HUDEP-2 (cell line): ENCODE results near the gene ZNF532.
"Not testable (repeated sequence)": the region's sequence is repeated elsewhere in the genome, so short reads cannot be mapped to it uniquely, and the experiment has no call there.

ENCODE experiments used
- DNase-seq, 76 experiments: peaks; one replicate each; lab custom pipeline; 2025; ENCODE audit not compliant: unreplicated experiment in 76 of 76; lab: John Stamatoyannopoulos, UW

Gene ZNF532, protein sequence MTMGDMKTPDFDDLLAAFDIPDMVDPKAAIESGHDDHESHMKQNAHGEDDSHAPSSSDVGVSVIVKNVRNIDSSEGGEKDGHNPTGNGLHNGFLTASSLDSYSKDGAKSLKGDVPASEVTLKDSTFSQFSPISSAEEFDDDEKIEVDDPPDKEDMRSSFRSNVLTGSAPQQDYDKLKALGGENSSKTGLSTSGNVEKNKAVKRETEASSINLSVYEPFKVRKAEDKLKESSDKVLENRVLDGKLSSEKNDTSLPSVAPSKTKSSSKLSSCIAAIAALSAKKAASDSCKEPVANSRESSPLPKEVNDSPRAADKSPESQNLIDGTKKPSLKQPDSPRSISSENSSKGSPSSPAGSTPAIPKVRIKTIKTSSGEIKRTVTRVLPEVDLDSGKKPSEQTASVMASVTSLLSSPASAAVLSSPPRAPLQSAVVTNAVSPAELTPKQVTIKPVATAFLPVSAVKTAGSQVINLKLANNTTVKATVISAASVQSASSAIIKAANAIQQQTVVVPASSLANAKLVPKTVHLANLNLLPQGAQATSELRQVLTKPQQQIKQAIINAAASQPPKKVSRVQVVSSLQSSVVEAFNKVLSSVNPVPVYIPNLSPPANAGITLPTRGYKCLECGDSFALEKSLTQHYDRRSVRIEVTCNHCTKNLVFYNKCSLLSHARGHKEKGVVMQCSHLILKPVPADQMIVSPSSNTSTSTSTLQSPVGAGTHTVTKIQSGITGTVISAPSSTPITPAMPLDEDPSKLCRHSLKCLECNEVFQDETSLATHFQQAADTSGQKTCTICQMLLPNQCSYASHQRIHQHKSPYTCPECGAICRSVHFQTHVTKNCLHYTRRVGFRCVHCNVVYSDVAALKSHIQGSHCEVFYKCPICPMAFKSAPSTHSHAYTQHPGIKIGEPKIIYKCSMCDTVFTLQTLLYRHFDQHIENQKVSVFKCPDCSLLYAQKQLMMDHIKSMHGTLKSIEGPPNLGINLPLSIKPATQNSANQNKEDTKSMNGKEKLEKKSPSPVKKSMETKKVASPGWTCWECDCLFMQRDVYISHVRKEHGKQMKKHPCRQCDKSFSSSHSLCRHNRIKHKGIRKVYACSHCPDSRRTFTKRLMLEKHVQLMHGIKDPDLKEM (N-terminal part only)

GRCh38 chr18:58864146-58865032, at the start of gene ZNF532:
Gene ZNF532 (plus strand): TSS chr18:58864877. CDS start in a region left out here.
- DNase-seq = peak in 1 of 76 experiments; percentile 3

DNA sequence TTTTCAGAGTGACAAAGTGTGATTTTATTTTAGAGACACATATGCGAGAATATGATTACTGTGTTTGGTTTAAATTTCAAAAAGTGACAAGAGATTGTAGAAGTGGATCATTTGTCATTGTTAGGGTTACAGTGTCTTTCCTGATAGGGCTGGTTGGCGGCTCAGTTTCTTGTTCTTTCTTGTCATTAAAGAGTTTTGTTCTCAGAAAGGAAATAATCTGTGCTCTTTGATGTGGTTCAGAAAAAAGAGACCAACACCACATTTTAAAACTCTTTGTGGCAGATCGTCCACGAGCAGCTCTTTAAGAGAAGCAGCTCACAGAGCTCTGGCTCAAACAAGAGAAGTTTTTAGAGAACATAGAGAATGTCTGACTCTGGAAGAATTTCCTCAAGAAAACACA, 45.6 kb upstream of the ZNF532 start:
- no peak for DNase-seq

DNA sequence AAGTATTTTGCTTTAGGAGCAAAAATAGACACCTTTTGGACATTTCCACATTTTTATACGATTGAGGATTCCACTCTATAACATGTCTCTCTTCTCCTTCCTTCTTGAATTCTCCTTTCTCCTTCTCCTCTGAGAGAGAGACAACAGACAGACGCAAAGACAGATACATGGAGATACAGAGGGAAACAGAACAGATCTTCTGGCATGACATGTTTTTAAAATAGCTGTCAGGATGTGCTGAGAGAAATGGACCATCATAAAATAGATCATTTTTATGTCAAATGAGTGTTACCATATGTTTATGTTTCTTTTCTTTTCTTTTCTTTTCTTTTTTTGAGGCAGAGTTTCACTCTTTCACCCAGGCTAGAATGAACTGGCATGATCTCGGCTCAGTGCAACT, 44.4 kb upstream of the ZNF532 start:
- no peak for DNase-seq

DNA sequence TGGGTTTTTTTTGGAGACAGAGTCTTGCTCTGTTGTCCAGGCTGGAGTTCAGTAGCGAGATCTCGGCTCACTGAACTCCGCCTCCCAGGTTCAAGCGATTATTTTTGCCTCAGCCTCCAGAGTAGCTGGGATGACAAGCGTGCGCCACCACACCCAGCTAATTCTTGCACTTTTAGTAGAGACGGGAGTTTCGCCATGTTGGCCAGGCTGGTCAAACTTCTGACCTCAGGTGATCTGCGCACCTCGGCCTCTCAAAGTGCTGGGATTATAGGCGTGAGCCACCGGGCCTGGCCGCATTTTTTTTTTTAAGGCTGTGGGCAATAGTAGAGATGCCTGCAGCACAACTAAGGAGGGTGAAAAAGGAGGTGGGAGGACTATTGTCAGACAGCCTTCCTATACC, 41.7 kb upstream of the ZNF532 start:
- DNase-seq = no peak

GRCh38 chr18:58823412-58823811, 41.3 kb upstream of the ZNF532 start:
- no peak for DNase-seq

DNA sequence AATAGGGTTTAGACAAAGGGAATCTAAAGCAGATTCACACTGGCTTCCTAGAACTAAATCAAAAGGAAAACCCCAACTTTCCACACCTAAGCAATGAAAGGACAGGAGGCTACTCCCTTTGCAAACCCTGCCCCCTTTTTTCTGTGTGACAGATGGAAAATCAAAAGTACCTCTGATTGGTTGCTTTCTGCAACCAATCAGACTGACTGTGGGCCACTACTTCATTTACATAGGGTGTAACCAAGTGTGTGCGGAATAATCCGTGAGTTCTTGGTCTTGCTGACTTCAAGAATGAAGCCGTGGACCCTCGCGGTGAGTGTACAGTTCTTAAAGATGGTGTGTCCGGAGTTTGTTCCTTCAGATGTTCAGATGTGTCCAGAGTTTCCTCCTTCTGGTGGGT, 37.8 kb upstream of the ZNF532 start:
- not testable (repeated sequence) for DNase-seq

DNA sequence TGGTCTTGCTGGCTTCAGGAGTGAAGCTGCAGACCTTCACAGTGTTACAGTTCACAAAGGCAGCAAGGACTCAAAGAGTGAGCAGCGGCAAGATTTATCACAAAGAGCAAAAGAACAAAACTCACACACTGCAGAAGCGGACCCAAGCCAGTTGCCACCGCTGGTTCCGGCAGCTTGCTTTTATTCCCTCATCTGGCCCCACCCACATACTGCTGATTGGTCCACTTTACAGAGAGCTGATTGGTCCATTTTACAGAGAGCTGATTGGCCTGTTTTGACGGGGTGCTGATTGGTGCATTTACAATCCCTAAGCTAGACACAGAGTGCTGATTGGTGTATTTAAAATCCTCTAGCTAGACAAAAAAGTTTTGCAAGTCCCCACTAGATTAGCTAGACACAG, 37.2 kb upstream of the ZNF532 start:
- no peak for DNase-seq

GRCh38 chr18:58827886-58828285, 36.8 kb upstream of the ZNF532 start:
- no peak for DNase-seq

GRCh38 chr18:58828399-58829121, 36.1 kb upstream of the ZNF532 start:
- no peak for DNase-seq

DNA sequence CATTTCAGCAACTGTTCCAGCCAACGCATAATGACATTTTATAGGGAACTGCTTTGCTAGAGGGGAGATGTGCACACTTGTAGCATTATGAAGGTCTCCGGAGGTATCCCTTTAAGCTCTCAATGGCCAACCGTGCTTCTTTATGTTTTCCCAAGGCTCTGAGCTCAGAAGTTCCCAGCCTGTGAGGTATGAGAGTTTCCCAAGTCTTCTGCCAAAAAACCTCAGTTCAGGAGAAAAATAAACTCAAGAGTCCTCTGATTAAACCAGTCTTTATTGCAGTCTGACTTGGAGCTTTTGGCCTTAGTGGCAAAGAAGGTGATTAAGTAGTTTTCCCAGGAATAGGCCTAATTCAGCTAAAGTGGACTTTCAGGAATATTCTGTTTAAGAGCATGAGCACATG, 35.4 kb upstream of the ZNF532 start:
- no peak for DNase-seq

- DNase-seq = peak in 12 of 76 experiments; percentile 3 to 52 (median 12)
These were observed 34.8 kb upstream of the ZNF532 start for GRCh38 chr18:58829886-58830285.

GRCh38 chr18:58831606-58832005, 33.1 kb upstream of the ZNF532 start:
- no peak for DNase-seq

DNA sequence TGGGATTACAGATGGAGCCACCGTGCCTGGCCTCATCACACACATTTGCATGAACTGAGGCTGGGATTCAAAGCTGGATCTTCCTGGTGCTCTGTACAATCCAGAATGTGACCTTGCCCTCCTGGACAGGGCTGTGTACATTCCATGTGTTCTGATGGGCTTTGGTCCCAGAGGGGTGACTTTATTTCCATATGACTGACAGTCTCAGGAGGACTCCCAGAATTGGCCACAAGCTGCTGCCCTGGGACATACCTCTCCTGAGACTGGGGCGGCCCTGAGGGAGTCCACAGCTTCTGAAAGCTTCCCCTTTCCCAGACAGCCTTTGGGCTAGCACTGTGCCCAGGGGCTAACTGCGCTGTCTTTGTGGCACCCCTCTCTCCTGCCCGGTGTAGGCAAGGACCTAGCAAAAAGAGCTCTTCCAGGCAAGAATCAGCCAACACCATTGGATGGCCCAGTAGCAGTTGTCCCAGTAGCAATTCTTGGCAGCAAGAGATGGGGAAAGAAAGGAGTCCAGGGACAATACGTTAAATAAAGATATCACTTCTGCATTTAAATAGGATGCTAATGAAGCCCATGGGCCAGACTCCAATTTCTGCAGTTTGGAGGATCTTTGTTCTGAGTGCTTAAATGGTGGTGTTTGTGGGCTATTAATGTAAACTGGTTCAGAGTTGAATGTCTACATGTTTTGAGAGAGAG, 26.4 kb upstream of the ZNF532 start:
- DNase-seq = no peak

- no peak for DNase-seq
These were observed 25.7 kb upstream of the ZNF532 start for GRCh38 chr18:58838946-58839345.

DNA sequence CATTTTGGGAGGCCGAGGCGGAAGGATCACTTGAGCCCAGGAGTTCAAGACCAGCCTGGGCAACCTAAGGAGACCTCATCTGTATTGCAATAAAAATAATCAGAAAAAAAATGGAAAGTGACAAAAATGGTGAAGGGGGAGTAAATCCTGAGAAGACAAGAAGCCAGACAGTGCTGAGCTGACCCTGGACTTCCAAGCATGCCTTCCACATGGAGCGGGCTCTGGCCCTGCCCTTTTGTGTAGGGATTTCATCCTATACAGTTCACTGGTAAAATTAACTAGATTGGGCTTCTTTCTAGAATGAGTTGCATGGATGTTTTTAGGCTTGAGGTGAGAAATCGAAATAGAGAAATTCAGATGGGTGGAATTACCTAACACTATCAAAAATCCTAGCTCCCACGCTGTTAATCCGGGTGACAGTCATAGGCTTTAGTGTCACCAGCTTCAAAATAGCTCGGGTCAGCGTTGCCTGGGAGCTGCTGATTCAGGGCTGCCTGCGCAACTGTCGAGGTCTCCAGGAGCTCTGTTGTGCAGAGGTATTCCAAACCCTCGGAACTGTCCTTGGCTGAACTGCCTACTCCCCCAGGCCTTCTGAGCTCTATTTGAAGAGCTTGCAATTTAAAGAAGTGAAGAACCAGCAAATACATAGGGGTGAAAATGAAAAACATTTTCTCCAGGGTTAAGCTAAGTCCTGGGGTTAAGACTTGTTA, 21.5 kb upstream of the ZNF532 start:
- no peak for DNase-seq

DNA sequence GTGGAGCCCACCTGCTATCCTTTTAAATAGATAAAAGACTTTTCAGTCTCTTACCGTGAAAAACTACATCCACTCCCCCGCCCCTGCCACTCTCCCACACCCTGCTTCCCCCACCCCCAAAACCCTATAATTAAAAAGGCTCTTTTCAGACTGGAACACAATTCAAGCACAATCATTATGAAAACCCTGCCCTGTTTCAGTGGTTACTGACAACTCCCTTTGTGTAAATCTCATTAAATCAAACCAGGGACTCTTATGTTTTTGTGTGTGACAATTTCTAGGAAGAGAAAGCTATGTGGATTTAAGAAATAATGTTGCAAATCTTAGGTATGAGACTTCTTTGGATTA, 21.0 kb upstream of the ZNF532 start:
- DNase-seq = no peak

DNA sequence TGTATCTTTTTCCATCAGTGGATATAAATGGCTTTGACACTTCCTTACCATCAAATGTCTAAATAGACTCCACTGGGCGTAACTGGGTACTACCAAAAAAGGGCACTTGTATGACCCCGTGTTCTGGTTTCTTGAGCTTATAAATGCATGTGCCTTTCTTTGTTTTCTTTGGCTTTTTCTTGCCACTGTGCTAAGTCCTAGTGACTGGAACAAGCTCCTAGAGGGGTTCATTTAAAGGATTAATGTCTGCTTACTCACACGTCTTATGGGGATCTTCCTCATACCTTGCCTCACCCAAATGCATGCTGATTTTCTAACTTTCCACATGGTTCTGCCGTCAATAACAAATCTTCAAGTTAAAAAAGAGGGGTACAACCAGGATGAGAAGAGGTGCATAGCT, 19.8 kb upstream of the ZNF532 start:
- no peak for DNase-seq

GRCh38 chr18:58845928-58846724, 18.6 kb upstream of the ZNF532 start:
- no peak for DNase-seq
